Activated effector memory CD4-positive, alpha-beta T cell treated with Interleukin-2 at 50 U/mL for 16 hours (primary cell): Measurements from ENCODE around the gene ATP6V1C2.
"Not testable (repeated sequence)": the region's sequence is repeated elsewhere in the genome, so short reads cannot be mapped to it uniquely, and the experiment has no call there.

Source experiments
- DNase-seq: peaks from one replicate; pipeline ENCODE4 v3.0.0-alpha.2; 2020

Gene ATP6V1C2

GRCh38 chr2:10788855-10789254 lies 67.4 kb downstream of the ATP6V1C2 start:
- DNase-seq: no peak

GRCh38 chr2:10790228-10790973 lies 69.0 kb downstream of the ATP6V1C2 start:
- no peak for DNase-seq

- DNase-seq: no peak
Measured at GRCh38 chr2:10792001-10792634, 70.7 kb downstream of the ATP6V1C2 start.

- no peak for DNase-seq
Measured at GRCh38 chr2:10792660-10793400, 71.4 kb downstream of the ATP6V1C2 start.

- no peak for DNase-seq
Measured at GRCh38 chr2:10793816-10794215, 72.4 kb downstream of the ATP6V1C2 start.

GRCh38 chr2:10794876-10795275 lies 73.4 kb downstream of the ATP6V1C2 start:
- DNase-seq: no peak

GRCh38 chr2:10795508-10796046 lies 74.1 kb downstream of the ATP6V1C2 start:
- DNase-seq: no peak

GRCh38 chr2:10796703-10797102 lies 75.3 kb downstream of the ATP6V1C2 start:
- no peak for DNase-seq

- no peak for DNase-seq
Measured at GRCh38 chr2:10798783-10799182, 77.4 kb downstream of the ATP6V1C2 start.

- no peak for DNase-seq
Measured at GRCh38 chr2:10800163-10800562, 78.7 kb downstream of the ATP6V1C2 start.

GRCh38 chr2:10802657-10803056 lies 81.2 kb downstream of the ATP6V1C2 start:
- no peak for DNase-seq

- not testable (repeated sequence) for DNase-seq
Measured at GRCh38 chr2:10805990-10806389, 84.6 kb downstream of the ATP6V1C2 start.

- DNase-seq: no peak
Measured at GRCh38 chr2:10806543-10806942, 85.1 kb downstream of the ATP6V1C2 start.

GRCh38 chr2:10810202-10811161 lies 89.1 kb downstream of the ATP6V1C2 start:
- DNase-seq: no peak

GRCh38 chr2:10811517-10811916 lies 90.1 kb downstream of the ATP6V1C2 start:
- no peak for DNase-seq

- peak; percentile 93 for DNase-seq
Measured at GRCh38 chr2:10812362-10813162, 91.1 kb downstream of the ATP6V1C2 start, which contains the start of gene PDIA6. PDIA6 (minus strand) TSS chr2:10812785; CDS start chr2:10812696, 89 bp downstream.

GRCh38 chr2:10813163-10814138 lies 92.0 kb downstream of the ATP6V1C2 start:
- DNase-seq: not testable (repeated sequence)

- no peak for DNase-seq
Measured at GRCh38 chr2:10814142-10814541, 92.7 kb downstream of the ATP6V1C2 start.

- DNase-seq: no peak
Measured at GRCh38 chr2:10814571-10815331, 93.3 kb downstream of the ATP6V1C2 start.
